Neural cell (in vitro differentiated cells): Measurements from ENCODE around the gene NEUROD1. TPM values are rescaled to one million over a fixed set of nuclear protein-coding genes. Genes with fewer than 3 reads are reported as not detected.

Experiments
- H2AFZ ChIP-seq: fragments of 200-600, 300-800 bp; sonication (generic), shearing (Covaris generic); 2 replicates; pipeline ENCODE4 v1.6.0; 2014; ENCODE audit warnings: low read depth, mild to moderate bottlenecking, antibody characterized with exemption, low read length, moderate library complexity
- H3F3A ChIP-seq: fragments of 200-600 bp; shearing (Covaris generic); 2 replicates; pipeline ENCODE4 v1.6.1; 2016; ENCODE audit warnings: mild to moderate bottlenecking, moderate library complexity, mixed read lengths, antibody characterized with exemption, low read length; ENCODE audit not compliant: insufficient read depth, poor library complexity, severe bottlenecking
- H3K27ac ChIP-seq: fragments of 200-600, 300-800 bp; sonication (generic), shearing (Covaris generic); 2 replicates; pipeline ENCODE4 v1.5.1; 2014; ENCODE audit warnings: mild to moderate bottlenecking, low read length, moderate library complexity
- H3K27me3 ChIP-seq: fragments of 300-800, 200-600 bp; sonication (generic), shearing (Covaris generic); 2 replicates; pipeline ENCODE4 v1.6.0; 2014; ENCODE audit warnings: mild to moderate bottlenecking, low read depth, low read length, moderate library complexity; ENCODE audit not compliant: insufficient read depth
- H3K36me3 ChIP-seq: fragments of 300-800, 200-600 bp; sonication (generic), shearing (Covaris generic); 2 replicates; pipeline ENCODE4 v1.5.1; 2014; ENCODE audit warnings: mild to moderate bottlenecking, antibody characterized with exemption, low read length, moderate library complexity; ENCODE audit not compliant: insufficient read depth
- H3K4me2 ChIP-seq: fragments of 300-800, 200-600 bp; sonication (generic), shearing (Covaris generic); 2 replicates; pipeline ENCODE4 v1.6.0; 2014; ENCODE audit warnings: mild to moderate bottlenecking, low read length
- H3K4me3 ChIP-seq: fragments of 300-800, 200-600 bp; sonication (generic), shearing (Covaris generic); 2 replicates; pipeline ENCODE4 v1.5.1; 2014; ENCODE audit warnings: mild to moderate bottlenecking, low read length, moderate library complexity
- H3K79me2 ChIP-seq: fragments of 200-600 bp; shearing (Covaris generic); replicated peaks from 2 replicates; pipeline ENCODE4 v1.6.0; 2014; ENCODE audit warnings: mild to moderate bottlenecking, low read length, moderate library complexity; ENCODE audit not compliant: insufficient read depth
- H3K9ac ChIP-seq: fragments of 300-800, 200-600 bp; sonication (generic), shearing (Covaris generic); 2 replicates; pipeline ENCODE4 v1.6.1; 2016; ENCODE audit warnings: mild to moderate bottlenecking, low read length, mixed read lengths
- H3K9me2 ChIP-seq: fragments of 200-600 bp; shearing (Covaris generic); 2 replicates; pipeline ENCODE4 v1.6.1; 2016; ENCODE audit warnings: mild to moderate bottlenecking, low read length, mixed read lengths; ENCODE audit not compliant: insufficient read depth
- H3K9me3 ChIP-seq: fragments of 200-600, 300-800 bp; sonication (generic), shearing (Covaris generic); 2 replicates; pipeline ENCODE4 v1.6.1; 2016; ENCODE audit warnings: mild to moderate bottlenecking, mixed run types, low read length, moderate library complexity, mixed read lengths
- H4K20me1 ChIP-seq: fragments of 200-600 bp; shearing (Covaris generic); 2 replicates; pipeline ENCODE4 v1.6.1; 2016; ENCODE audit warnings: mild to moderate bottlenecking, mixed run types; ENCODE audit not compliant: insufficient read depth
- EP300 ChIP-seq: fragments of 450-650 bp; conservative IDR thresholded peaks from 2 replicates; pipeline ENCODE4 v1.6.1; 2014; ENCODE audit warnings: antibody characterized with exemption, mild to moderate bottlenecking, moderate library complexity; ENCODE audit not compliant: poor library complexity, severe bottlenecking
- EZH2 ChIP-seq: fragments of 200-600, 300-800 bp; shearing (Covaris generic), sonication (generic); IDR thresholded peaks from 2 replicates; pipeline ENCODE4 v1.6.1; 2014; ENCODE audit warnings: antibody characterized with exemption, low read length, borderline replicate concordance, mild to moderate bottlenecking; ENCODE audit not compliant: insufficient read depth, poor library complexity, severe bottlenecking
- MXI1 ChIP-seq: fragments of 450-650 bp; conservative IDR thresholded peaks from 2 replicates; pipeline ENCODE4 v1.6.1; 2014; ENCODE audit warnings: antibody characterized with exemption, mild to moderate bottlenecking; ENCODE audit not compliant: poor library complexity, severe bottlenecking
- POLR2AphosphoS5 ChIP-seq: IDR thresholded peaks from 2 replicates; pipeline ENCODE4 v1.6.1; 2012
- RAD21 ChIP-seq: fragments of 450-650 bp; conservative IDR thresholded peaks from 2 replicates; pipeline ENCODE4 v1.6.1; 2014; ENCODE audit warnings: antibody characterized with exemption, mild to moderate bottlenecking, moderate library complexity
- SMC3 ChIP-seq: fragments of 450-650 bp; conservative IDR thresholded peaks from 2 replicates; pipeline ENCODE4 v1.6.1; 2014; ENCODE audit warnings: antibody characterized with exemption, mild to moderate bottlenecking, moderate library complexity; ENCODE audit not compliant: poor library complexity
- TAF1 ChIP-seq: IDR thresholded peaks from 2 replicates; pipeline ENCODE4 v1.6.1; 2012; ENCODE audit warnings: low read depth
- polyA plus RNA-seq: library from polyadenylated mRNA; depleted of rRNA; stranded (reverse); fragments of >200 nt; gene quantifications from 2 replicates; pipeline ENCODE4 v1.2.3, GENCODE V29; 2014
- TF ChIP-seq, protein P1 (sequence below): fragments of 450-650 bp; IDR thresholded peaks from 2 replicates; pipeline ENCODE4 v1.5.1; 2014; ENCODE audit warnings: antibody characterized with exemption, mild to moderate bottlenecking, moderate library complexity; ENCODE audit not compliant: poor library complexity, severe bottlenecking
- TF ChIP-seq, protein P2 (sequence below): IDR thresholded peaks from 2 replicates; pipeline ENCODE4 v1.6.1; 2012; ENCODE audit warnings: borderline replicate concordance

The NEUROD1 gene
- polyA plus RNA-seq, 1 donor from 2014 or later, result not detected

DNA sequence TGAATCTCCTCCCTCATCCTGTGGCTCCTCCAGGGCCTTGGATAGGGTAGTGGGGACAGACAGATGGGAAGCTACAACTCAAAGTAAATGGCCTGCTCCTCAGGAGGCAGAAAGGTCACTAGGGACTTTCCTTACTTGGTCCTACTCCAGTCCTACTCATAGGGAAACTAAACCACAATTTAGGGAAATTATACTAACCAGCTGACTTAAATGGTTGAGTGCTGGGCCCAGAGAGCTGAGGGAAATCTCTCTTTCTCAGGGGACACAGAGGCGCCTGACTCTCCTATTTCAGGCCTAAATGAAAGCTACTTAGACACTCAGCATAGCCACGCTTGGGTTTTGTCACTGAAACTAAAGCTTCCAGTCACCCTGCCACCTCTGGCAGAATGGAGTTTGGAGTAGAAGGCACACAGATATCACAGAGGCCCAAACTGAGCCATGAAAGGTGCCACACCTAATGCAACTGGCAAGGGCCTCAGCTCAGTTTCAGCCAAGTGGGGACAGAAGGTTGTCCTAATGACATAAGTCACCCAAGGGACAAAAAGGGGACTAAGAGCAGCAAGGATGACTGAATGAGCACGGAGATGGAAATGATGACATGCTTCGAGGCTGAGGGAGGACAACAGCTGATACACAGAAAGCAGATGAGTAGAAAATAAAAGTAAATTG lies 47.5 kb downstream of the NEUROD1 start:
- Histone ChIP-seq H3K4me2 (no peak overlapping the region), H4K20me1 (no peaks in the 10 kb centered on the region), H2AFZ (no peak overlapping the region), H3K27ac (no peak overlapping the region), H3K36me3 (no peaks in the 10 kb centered on the region), H3K9ac (no peak overlapping the region), H3K9me2 (no peaks in the 10 kb centered on the region), H3K79me2 (no peaks in the 10 kb centered on the region), H3K27me3 (no peaks in the 10 kb centered on the region), H3K9me3 (no peaks in the 10 kb centered on the region), H3K4me3 (no peak overlapping the region), H3F3A (no peaks in the 10 kb centered on the region)
- no peak for TF ChIP-seq EP300
- TF ChIP-seq SMC3, result no peak
- no peak for TF ChIP-seq RAD21
- TF ChIP-seq, protein P1, sequence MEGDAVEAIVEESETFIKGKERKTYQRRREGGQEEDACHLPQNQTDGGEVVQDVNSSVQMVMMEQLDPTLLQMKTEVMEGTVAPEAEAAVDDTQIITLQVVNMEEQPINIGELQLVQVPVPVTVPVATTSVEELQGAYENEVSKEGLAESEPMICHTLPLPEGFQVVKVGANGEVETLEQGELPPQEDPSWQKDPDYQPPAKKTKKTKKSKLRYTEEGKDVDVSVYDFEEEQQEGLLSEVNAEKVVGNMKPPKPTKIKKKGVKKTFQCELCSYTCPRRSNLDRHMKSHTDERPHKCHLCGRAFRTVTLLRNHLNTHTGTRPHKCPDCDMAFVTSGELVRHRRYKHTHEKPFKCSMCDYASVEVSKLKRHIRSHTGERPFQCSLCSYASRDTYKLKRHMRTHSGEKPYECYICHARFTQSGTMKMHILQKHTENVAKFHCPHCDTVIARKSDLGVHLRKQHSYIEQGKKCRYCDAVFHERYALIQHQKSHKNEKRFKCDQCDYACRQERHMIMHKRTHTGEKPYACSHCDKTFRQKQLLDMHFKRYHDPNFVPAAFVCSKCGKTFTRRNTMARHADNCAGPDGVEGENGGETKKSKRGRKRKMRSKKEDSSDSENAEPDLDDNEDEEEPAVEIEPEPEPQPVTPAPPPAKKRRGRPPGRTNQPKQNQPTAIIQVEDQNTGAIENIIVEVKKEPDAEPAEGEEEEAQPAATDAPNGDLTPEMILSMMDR, result no peak
- TF ChIP-seq EZH2, result no peak
- no peak for TF ChIP-seq TAF1
- TF ChIP-seq MXI1, result no peak
- no peak for TF ChIP-seq POLR2AphosphoS5
- TF ChIP-seq, protein P2, sequence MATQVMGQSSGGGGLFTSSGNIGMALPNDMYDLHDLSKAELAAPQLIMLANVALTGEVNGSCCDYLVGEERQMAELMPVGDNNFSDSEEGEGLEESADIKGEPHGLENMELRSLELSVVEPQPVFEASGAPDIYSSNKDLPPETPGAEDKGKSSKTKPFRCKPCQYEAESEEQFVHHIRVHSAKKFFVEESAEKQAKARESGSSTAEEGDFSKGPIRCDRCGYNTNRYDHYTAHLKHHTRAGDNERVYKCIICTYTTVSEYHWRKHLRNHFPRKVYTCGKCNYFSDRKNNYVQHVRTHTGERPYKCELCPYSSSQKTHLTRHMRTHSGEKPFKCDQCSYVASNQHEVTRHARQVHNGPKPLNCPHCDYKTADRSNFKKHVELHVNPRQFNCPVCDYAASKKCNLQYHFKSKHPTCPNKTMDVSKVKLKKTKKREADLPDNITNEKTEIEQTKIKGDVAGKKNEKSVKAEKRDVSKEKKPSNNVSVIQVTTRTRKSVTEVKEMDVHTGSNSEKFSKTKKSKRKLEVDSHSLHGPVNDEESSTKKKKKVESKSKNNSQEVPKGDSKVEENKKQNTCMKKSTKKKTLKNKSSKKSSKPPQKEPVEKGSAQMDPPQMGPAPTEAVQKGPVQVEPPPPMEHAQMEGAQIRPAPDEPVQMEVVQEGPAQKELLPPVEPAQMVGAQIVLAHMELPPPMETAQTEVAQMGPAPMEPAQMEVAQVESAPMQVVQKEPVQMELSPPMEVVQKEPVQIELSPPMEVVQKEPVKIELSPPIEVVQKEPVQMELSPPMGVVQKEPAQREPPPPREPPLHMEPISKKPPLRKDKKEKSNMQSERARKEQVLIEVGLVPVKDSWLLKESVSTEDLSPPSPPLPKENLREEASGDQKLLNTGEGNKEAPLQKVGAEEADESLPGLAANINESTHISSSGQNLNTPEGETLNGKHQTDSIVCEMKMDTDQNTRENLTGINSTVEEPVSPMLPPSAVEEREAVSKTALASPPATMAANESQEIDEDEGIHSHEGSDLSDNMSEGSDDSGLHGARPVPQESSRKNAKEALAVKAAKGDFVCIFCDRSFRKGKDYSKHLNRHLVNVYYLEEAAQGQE, result no peak

- Histone ChIP-seq H3K4me2 (no peak overlapping the region), H2AFZ (no peak overlapping the region), H3F3A (no peaks in the 10 kb centered on the region), H3K79me2 (no peaks in the 10 kb centered on the region), H3K27ac (no peak overlapping the region), H3K9me2 (no peaks in the 10 kb centered on the region), H3K36me3 (no peaks in the 10 kb centered on the region), H3K9me3 (no peaks in the 10 kb centered on the region), H3K27me3 (no peaks in the 10 kb centered on the region), H4K20me1 (no peaks in the 10 kb centered on the region), H3K4me3 (no peak overlapping the region), H3K9ac (no peak overlapping the region)
- TF ChIP-seq POLR2AphosphoS5 (no peak), RAD21 (no peak), SMC3 (no peak), MXI1 (no peak), EP300 (no peak), TAF1 (no peak), EZH2 (no peak)
- TF ChIP-seq, protein P2, result no peak
- TF ChIP-seq, protein P1, result no peak
These were observed 51.4 kb downstream of the NEUROD1 start for GRCh38 chr2:181628590-181629585.
